BLaER1 treated with 17β-estradiol and CSF1 and Interleukin-3, amounts not matched to agents 10 nM and 100 nM (cell line): ENCODE results near the gene DDX3X.
"Not testable (repeated sequence)": the region's sequence is repeated elsewhere in the genome, so short reads cannot be mapped to it uniquely, and the experiment has no call there.

Experiments used
- H3K27ac ChIP-seq, 11 experiments: shearing (Covaris generic); formaldehyde crosslinking; 2 replicates each; pipeline ENCODE4 v1.8.1; 2022
- H3K27me3 ChIP-seq, 11 experiments: shearing (Covaris generic); formaldehyde crosslinking; 2 replicates each; pipeline ENCODE4 v1.8.1; 2022
- H3K36me3 ChIP-seq, 11 experiments: shearing (Covaris generic); formaldehyde crosslinking; 2 replicates each; pipeline ENCODE4 v1.8.1; 2022
- H3K4me1 ChIP-seq, 10 experiments: shearing (Covaris generic); formaldehyde crosslinking; 2 replicates each; pipeline ENCODE4 v1.8.1; 2022
- H3K4me2 ChIP-seq, 11 experiments: shearing (Covaris generic); formaldehyde crosslinking; 2 replicates each; pipeline ENCODE4 v1.8.1; 2022
- H3K4me3 ChIP-seq, 10 experiments: shearing (Covaris generic); formaldehyde crosslinking; 2 replicates each; pipeline ENCODE4 v1.8.1; 2022
- H3K9ac ChIP-seq, 11 experiments: shearing (Covaris generic); formaldehyde crosslinking; 2 replicates each; pipeline ENCODE4 v1.8.1; 2022
- H3K9me3 ChIP-seq, 11 experiments: shearing (Covaris generic); formaldehyde crosslinking; replicated peaks in 1 of 11; 2 replicates each; pipeline ENCODE4 v1.8.1; 2022
- H4K20me1 ChIP-seq, 11 experiments: shearing (Covaris generic); formaldehyde crosslinking; 2 replicates each; pipeline ENCODE4 v1.8.1; 2022
- Cebpa-rat ChIP-seq, 11 experiments: shearing (Covaris generic); IDR thresholded peaks; 2 replicates each; pipeline ENCODE4 v1.8.1; 2022

Gene DDX3X

GRCh38 chrX:41389311-41389888 is 55.4 kb downstream of the DDX3X start:
- Histone ChIP-seq H3K36me3 (no peaks in the 10 kb centered on the region), H3K9ac (no peak overlapping the region), H4K20me1 (no peaks in the 10 kb centered on the region; a peak in 1 of 22 replicates), H3K4me2 (no peak overlapping the region), H3K9me3 (peaks cover 0 to 7% (median 0%) of the 10 kb centered on the region in 11 experiments; a peak in 2 of 22 replicates), H3K27me3 (no peaks in the 10 kb centered on the region), H3K27ac (no peak overlapping the region), H3K4me1 (peaks cover 0 to 12% (median under 1%) of the 10 kb centered on the region in 10 experiments; a peak in 9 of 20 replicates), H3K4me3 (no peak overlapping the region)
- no peak for TF ChIP-seq Cebpa-rat (IDR thresholded peaks at IDR 0.05)

- H3K4me3 ChIP-seq, H3K4me1 ChIP-seq, H3K27me3 ChIP-seq, H3K9ac ChIP-seq, H4K20me1 ChIP-seq, H3K4me2 ChIP-seq, H3K9me3 ChIP-seq, H3K27ac ChIP-seq, H3K36me3 ChIP-seq: not testable (repeated sequence)
Measured at GRCh38 chrX:41390576-41390975, 56.6 kb downstream of the DDX3X start.

- H3K4me2 ChIP-seq = no peak overlapping the region
- no peaks in the 10 kb centered on the region for H3K9me3 ChIP-seq
- H3K9ac ChIP-seq = no peak overlapping the region
- H3K4me1 ChIP-seq = no peaks in the 10 kb centered on the region
- no peaks in the 10 kb centered on the region for H3K36me3 ChIP-seq
- H3K27me3 ChIP-seq = no peaks in the 10 kb centered on the region
- H3K27ac ChIP-seq = no peak overlapping the region
- H3K4me3 ChIP-seq = no peak overlapping the region
- H4K20me1 ChIP-seq = no peaks in the 10 kb centered on the region; a peak in 1 of 22 replicates
- no peak for TF ChIP-seq Cebpa-rat (IDR thresholded peaks at IDR 0.05)
Measured at GRCh38 chrX:41391606-41392005, 57.6 kb downstream of the DDX3X start.

DNA sequence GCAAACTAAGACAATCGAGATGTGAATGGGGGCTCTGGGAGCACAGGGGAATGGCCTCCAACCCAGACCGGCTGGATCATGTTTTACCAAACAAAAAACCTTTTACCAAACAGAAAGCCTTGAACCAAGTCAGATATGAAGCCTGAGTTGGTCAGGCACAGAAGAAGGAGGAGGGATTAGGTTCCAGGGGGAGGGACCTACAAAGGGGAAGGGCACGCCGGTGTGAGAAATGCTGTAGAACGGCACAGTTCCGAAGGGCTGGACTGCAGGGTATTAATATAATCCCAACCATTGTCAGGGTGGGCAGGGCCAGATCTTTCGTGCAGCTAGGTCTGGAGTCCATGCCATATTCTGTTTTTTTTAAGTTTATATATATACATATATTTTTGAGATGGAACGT is 60.3 kb downstream of the DDX3X start:
- Histone ChIP-seq H3K4me1 (no peaks in the 10 kb centered on the region), H3K27me3 (no peaks in the 10 kb centered on the region), H3K4me3 (no peak overlapping the region), H3K36me3 (no peaks in the 10 kb centered on the region), H3K9me3 (peaks cover 0 to 6% (median 0%) of the 10 kb centered on the region in 11 experiments; a peak in 2 of 22 replicates), H3K27ac (no peak overlapping the region), H3K9ac (no peak overlapping the region), H4K20me1 (no peaks in the 10 kb centered on the region; a peak in 1 of 22 replicates), H3K4me2 (no peak overlapping the region)
- no peak for TF ChIP-seq Cebpa-rat (IDR thresholded peaks at IDR 0.05)

GRCh38 chrX:41397219-41397618 is 63.3 kb downstream of the DDX3X start:
- H3K27ac ChIP-seq = no peak overlapping the region
- no peak overlapping the region for H3K4me2 ChIP-seq
- no peak for TF ChIP-seq Cebpa-rat (IDR thresholded peaks at IDR 0.05)
- no peaks in the 10 kb centered on the region for H3K4me1 ChIP-seq
- no peak overlapping the region for H3K9ac ChIP-seq
- H3K9me3 ChIP-seq = peaks cover 0 to 6% (median 0%) of the 10 kb centered on the region in 11 experiments; a peak in 2 of 22 replicates
- H3K36me3 ChIP-seq = no peaks in the 10 kb centered on the region
- H3K4me3 ChIP-seq = no peak overlapping the region
- no peaks in the 10 kb centered on the region for H4K20me1 ChIP-seq
- H3K27me3 ChIP-seq = no peaks in the 10 kb centered on the region

- no peak overlapping the region for H3K9ac ChIP-seq
- no peak overlapping the region for H3K27ac ChIP-seq
- no peak overlapping the region for H3K4me2 ChIP-seq
- TF ChIP-seq Cebpa-rat (IDR thresholded peaks at IDR 0.05) = no peak
- no peaks in the 10 kb centered on the region for H3K36me3 ChIP-seq
- no peaks in the 10 kb centered on the region for H3K4me1 ChIP-seq
- no peak overlapping the region for H3K4me3 ChIP-seq
- H4K20me1 ChIP-seq = no peaks in the 10 kb centered on the region
- H3K9me3 ChIP-seq = peaks cover 0 to 9% (median 0%) of the 10 kb centered on the region in 11 experiments; a peak in 3 of 22 replicates
- no peaks in the 10 kb centered on the region for H3K27me3 ChIP-seq
Measured at GRCh38 chrX:41397768-41398167, 63.8 kb downstream of the DDX3X start.

GRCh38 chrX:41402556-41402955 is 68.6 kb downstream of the DDX3X start:
- H4K20me1 ChIP-seq, H3K4me1 ChIP-seq, H3K27ac ChIP-seq, H3K4me2 ChIP-seq, H3K4me3 ChIP-seq, H3K36me3 ChIP-seq, H3K27me3 ChIP-seq, H3K9ac ChIP-seq: not testable (repeated sequence)
- H3K9me3 ChIP-seq = peaks cover 0 to 10% (median 0%) of the 10 kb centered on the region in 11 experiments; a peak in 3 of 22 replicates

DNA sequence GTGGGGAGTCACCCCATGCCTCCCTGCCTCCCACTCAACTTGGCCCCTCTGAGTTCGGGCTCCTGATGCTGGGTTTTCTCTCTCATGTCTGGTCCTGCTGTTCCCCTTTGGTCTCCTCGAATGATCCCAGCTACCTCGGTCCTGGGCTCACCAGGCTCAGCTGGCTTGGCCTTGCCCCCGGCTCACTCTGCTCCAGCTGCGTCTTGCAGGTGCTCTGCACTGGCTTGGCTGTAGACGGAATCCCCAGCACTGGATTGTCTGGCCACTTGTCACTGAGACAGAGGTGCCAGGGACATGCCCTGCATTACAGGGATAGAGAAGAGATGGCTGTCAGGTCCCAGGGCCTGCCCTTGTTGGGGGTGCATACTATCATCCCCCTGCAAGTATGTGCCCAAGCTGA is 71.6 kb downstream of the DDX3X start:
- H3K36me3 ChIP-seq = no peaks in the 10 kb centered on the region
- H3K27ac ChIP-seq = no peak overlapping the region
- no peak for TF ChIP-seq Cebpa-rat (IDR thresholded peaks at IDR 0.05)
- no peaks in the 10 kb centered on the region for H4K20me1 ChIP-seq
- H3K27me3 ChIP-seq = peaks cover 0 to 14% (median 0%) of the 10 kb centered on the region in 11 experiments; a peak in 7 of 22 replicates
- peaks cover 0 to 5% (median 0%) of the 10 kb centered on the region in 11 experiments; a peak in 2 of 22 replicates for H3K9me3 ChIP-seq
- no peak overlapping the region for H3K4me3 ChIP-seq
- no peak overlapping the region for H3K4me2 ChIP-seq
- H3K4me1 ChIP-seq = no peaks in the 10 kb centered on the region
- no peak overlapping the region for H3K9ac ChIP-seq

DNA sequence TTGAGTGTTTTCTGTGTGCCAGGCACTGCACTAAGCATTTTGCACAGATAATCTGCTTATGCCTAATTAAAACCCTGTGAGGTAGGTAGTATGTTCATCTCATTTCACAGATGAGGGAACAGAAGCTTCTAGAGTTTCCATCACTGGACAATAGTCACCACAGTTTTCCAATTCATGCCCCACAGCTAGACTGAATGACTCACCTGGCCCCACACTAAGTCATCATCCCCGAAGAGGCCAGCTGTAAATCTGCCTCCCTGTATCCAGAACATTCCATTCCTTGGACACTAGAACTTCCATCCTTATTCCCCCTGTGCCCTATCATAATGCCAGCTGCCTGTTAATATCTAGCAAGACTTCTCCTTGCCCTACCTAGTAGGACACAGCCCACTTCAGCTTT is 72.2 kb downstream of the DDX3X start:
- H3K27me3 ChIP-seq = peaks cover 0 to 14% (median 0%) of the 10 kb centered on the region in 11 experiments; a peak in 7 of 22 replicates
- H3K36me3 ChIP-seq = no peaks in the 10 kb centered on the region
- no peak overlapping the region for H3K27ac ChIP-seq
- no peak overlapping the region for H3K4me2 ChIP-seq
- H3K9me3 ChIP-seq = peaks cover 0 to 5% (median 0%) of the 10 kb centered on the region in 11 experiments; a peak in 2 of 22 replicates
- no peak overlapping the region for H3K9ac ChIP-seq
- H3K4me1 ChIP-seq = no peaks in the 10 kb centered on the region
- no peak overlapping the region for H3K4me3 ChIP-seq
- no peak for TF ChIP-seq Cebpa-rat (IDR thresholded peaks at IDR 0.05)
- H4K20me1 ChIP-seq = no peaks in the 10 kb centered on the region

- Histone ChIP-seq H3K4me1 (peaks cover 0 to 8% (median 0%) of the 10 kb centered on the region in 10 experiments; a peak in 2 of 20 replicates), H3K36me3 (no peaks in the 10 kb centered on the region), H3K4me3 (no peak overlapping the region), H3K9me3 (peaks cover 0 to 2% (median 0%) of the 10 kb centered on the region in 11 experiments; a peak in 2 of 22 replicates), H3K27me3 (peaks cover 0 to 14% (median 0%) of the 10 kb centered on the region in 11 experiments; a peak in 7 of 22 replicates), H3K27ac (no peak overlapping the region), H3K4me2 (no peak overlapping the region), H3K9ac (no peak overlapping the region), H4K20me1 (no peaks in the 10 kb centered on the region)
- no peak for TF ChIP-seq Cebpa-rat (IDR thresholded peaks at IDR 0.05)
Measured at GRCh38 chrX:41407816-41408215, 73.9 kb downstream of the DDX3X start.
